ENCODE results near the gene PDE4B. TPM values are rescaled to one million over a fixed set of nuclear protein-coding genes. Genes with fewer than 3 reads are reported as not detected.
A peak's percentile ranks its signal among the peaks of the same experiment; 100 is the strongest.

PDE4B gene
- total RNA-seq, 4 donors from 2014 or later, result 5.2 to 16.6 (median 9.6) TPM

GRCh38 chr1:66351913-66352312 is 559.2 kb downstream of the PDE4B start:
- H3K4me3 ChIP-seq, result no peak overlapping the region
- TF ChIP-seq EP300 (IDR thresholded peaks at IDR 0.05) (no peak), CTCF (IDR thresholded peaks at IDR 0.05) (no peak), POLR2A (IDR thresholded peaks at IDR 0.05) (no peak)

GRCh38 chr1:66352792-66353191 is 560.1 kb downstream of the PDE4B start:
- peak overlapping the region in 2 of 4 donors; percentile 74 to 85 for H3K27ac ChIP-seq
- no peaks in the 10 kb centered on the region for H3K36me3 ChIP-seq
- H3K4me1 ChIP-seq, result peaks cover 0 to 65% (median 38%) of the 10 kb centered on the region in 4 donors
- no peak overlapping the region for H3K4me3 ChIP-seq
- H3K9me3 ChIP-seq, result no peaks in the 10 kb centered on the region
- TF ChIP-seq EP300 (IDR thresholded peaks at IDR 0.05) (no peak), CTCF (IDR thresholded peaks at IDR 0.05) (no peak), POLR2A (IDR thresholded peaks at IDR 0.05) (no peak)
- no peak for DNase-seq (ENCODE audit: low spot score in 2 of 2)
- no peaks in the 10 kb centered on the region for H3K27me3 ChIP-seq
- WGBS, 2 donors, result 31 to 36% methylated on average over 2 of the region's 2 CpGs

More at GRCh38 chr1:66351913-66352312, 559.2 kb downstream of the PDE4B start:
- H3K4me1 ChIP-seq, result peaks cover 0 to 65% (median 38%) of the 10 kb centered on the region in 4 donors
- DNase-seq (ENCODE audit: low spot score in 2 of 2), result no peak
- 75 to 76% methylated on average over 3 of the region's 3 CpGs for WGBS, 2 donors
- H3K36me3 ChIP-seq, result no peaks in the 10 kb centered on the region
- H3K9me3 ChIP-seq, result no peaks in the 10 kb centered on the region
- H3K27ac ChIP-seq, result peak overlapping the region in 3 of 4 donors; percentile 41 to 85 (median 74)
- H3K27me3 ChIP-seq, result no peaks in the 10 kb centered on the region

- DNase-seq (ENCODE audit: low spot score in 2 of 2), result no peak
- peaks cover 0 to 65% (median 38%) of the 10 kb centered on the region in 4 donors for H3K4me1 ChIP-seq
- H3K27me3 ChIP-seq, result no peaks in the 10 kb centered on the region
- no peaks in the 10 kb centered on the region for H3K9me3 ChIP-seq
- H3K36me3 ChIP-seq, result no peaks in the 10 kb centered on the region
- TF ChIP-seq EP300 (IDR thresholded peaks at IDR 0.05), result peak in 1 of 2 donors; percentile 4
- TF ChIP-seq POLR2A (IDR thresholded peaks at IDR 0.05), result no peak
- TF ChIP-seq CTCF (IDR thresholded peaks at IDR 0.05), result no peak
- H3K27ac ChIP-seq, result peak overlapping the region in 2 of 4 donors; percentile 74 to 85
- 37 to 39% methylated on average over 5 of the region's 5 CpGs for WGBS, 2 donors
- no peak overlapping the region for H3K4me3 ChIP-seq
Measured at GRCh38 chr1:66353257-66353656, 560.6 kb downstream of the PDE4B start.

- Histone ChIP-seq H3K36me3 (no peaks in the 10 kb centered on the region), H3K4me1 (peaks cover 0 to 65% (median 34%) of the 10 kb centered on the region in 4 donors), H3K4me3 (no peak overlapping the region), H3K27me3 (no peaks in the 10 kb centered on the region), H3K9me3 (no peaks in the 10 kb centered on the region), H3K27ac (peak overlapping the region in 2 of 4 donors; percentile 14 to 35)
- DNase-seq (ENCODE audit: low spot score in 2 of 2), result no peak
- TF ChIP-seq POLR2A (IDR thresholded peaks at IDR 0.05), result no peak
- TF ChIP-seq CTCF (IDR thresholded peaks at IDR 0.05), result peak in 1 of 5 experiments; percentile 13
- WGBS, 2 donors, result 20 to 31% methylated on average over 5 of the region's 5 CpGs
Measured at GRCh38 chr1:66354311-66355201, 561.9 kb downstream of the PDE4B start.

- no peak for TF ChIP-seq CTCF (IDR thresholded peaks at IDR 0.05)
- no peak for TF ChIP-seq POLR2A (IDR thresholded peaks at IDR 0.05)
- TF ChIP-seq EP300 (IDR thresholded peaks at IDR 0.05), result no peak
Measured at GRCh38 chr1:66355756-66356155, 563.1 kb downstream of the PDE4B start.

More at GRCh38 chr1:66355756-66356155, 563.1 kb downstream of the PDE4B start:
- no peak overlapping the region for H3K27ac ChIP-seq
- peaks cover 0 to 63% (median 27%) of the 10 kb centered on the region in 4 donors for H3K4me1 ChIP-seq
- H3K4me3 ChIP-seq, result no peak overlapping the region
- no peaks in the 10 kb centered on the region for H3K27me3 ChIP-seq
- no peaks in the 10 kb centered on the region for H3K36me3 ChIP-seq
- 61 to 73% methylated on average over 1 of the region's 1 CpG for WGBS, 2 donors
- no peaks in the 10 kb centered on the region for H3K9me3 ChIP-seq
- DNase-seq (ENCODE audit: low spot score in 2 of 2), result no peak
